DMS114 treated with DMSO at 0.1 percent for 48 hours (cell line): ENCODE results near the gene SPPL2B.

ENCODE experiments used
- DNase-seq: peaks from one replicate; lab custom pipeline; 2025; ENCODE audit not compliant: unreplicated experiment; lab: John Stamatoyannopoulos, UW

SPPL2B gene

DNA sequence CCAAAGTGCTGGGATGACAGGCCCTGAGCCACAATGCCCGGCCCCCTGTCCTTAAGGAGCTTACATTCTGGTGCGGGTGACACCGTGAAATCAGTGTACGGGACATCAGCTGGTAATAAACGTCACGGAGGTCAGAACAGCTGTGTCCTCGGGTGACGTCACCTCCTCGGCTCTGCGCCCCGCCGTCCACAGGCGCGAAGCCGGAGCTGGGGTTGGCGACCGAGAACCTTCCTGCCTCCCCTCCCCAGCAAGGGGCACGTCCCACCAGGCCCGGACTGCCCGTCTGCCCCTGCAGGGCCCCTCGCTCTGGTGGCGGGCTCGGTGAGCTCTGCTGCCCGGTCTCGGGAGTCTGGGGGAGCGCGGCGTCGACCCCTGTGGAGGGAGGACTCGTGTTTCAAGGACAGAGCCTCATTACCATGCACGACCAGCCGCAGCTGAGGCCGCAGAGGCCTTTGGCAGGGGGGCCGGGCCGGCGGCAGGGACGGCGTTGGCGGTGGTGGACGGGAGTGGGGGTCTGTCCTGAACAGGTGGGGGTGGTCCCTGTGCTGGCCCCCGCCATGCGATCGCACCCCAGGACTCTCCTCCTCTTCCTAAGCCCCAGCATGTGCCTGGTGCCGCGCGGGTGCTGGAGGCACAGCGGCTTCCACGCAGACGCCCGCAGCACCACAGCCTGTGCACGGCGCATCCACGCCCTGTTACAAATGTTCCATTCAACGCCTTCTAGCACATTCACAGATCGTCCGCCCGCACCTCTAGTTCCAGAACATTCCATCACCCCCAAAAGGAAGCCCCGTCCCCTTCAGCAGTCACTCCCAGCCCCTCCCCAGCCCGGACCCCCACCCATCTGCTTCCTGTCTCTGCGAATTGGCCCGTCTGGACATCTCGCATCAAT lies 25.9 kb upstream of the SPPL2B start:
- DNase-seq = no peak

DNA sequence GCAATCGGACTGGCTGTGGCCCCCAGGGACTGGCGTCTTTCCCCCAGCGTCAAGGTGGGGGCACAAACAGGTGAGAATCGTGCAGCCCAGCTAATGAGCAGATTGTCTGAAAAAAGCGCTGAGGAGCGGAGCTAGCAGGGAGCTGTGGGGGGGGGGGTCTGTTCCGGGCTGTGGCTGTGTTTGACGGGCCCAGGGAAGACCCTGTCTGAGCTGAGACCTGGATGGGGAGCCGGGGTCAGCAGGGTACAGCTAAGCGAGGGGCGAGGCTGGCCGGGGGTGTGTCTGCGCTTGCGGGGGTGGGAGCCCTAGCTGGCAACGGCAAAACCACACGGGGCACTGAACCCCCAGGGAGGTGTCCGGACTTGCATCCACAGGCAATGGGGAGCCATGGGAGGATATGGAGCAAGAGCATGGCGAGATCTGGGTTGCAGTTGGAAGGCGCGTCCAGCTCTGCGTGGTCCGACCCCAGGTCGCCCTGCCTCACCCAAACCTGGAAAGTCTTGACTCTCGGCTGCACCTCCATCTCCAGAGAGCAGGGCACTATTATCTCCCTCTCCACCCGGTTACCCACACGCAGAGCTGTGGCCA lies 25.2 kb upstream of the SPPL2B start:
- DNase-seq = no peak

DNA sequence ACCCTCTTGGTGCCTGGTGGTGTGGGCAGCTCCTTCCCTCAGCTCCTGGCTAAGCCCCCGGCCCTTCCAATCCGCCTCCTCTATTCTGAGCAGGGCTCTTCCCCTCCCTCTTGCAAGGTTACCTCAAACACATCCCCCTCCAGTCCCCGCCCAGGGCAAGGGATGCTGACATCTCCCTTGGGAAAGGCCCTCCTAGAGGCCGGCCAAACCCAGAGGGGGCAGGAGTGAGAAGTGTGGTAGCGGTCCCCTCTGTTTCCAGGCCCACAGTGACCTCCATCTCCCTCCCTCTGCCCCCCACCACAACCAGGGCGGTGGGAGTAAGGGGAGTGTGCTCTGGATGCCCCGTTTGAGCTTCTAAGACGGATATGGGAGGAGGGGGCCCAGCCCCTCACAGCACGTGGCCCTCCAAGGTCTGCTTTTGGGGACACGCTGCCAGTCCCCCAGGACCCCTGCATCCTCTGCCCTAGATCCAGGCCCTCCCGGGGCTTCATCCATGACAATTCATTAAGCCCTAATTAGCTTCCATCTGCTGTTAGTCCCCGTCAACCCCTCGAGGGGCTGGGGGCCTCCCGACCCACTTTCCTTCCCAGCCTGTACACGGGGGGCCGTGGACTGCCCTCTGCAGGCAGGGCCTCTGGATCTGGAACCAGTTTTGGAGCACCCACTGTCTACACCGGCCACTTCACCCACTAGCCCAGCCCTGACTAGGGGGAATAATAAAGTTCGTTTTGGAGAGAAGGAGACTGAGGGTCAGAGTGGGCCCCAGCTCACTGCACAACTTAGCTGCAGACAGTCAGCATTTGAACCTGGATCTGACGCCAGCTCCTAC lies 22.8 kb upstream of the SPPL2B start:
- no peak for DNase-seq

DNA sequence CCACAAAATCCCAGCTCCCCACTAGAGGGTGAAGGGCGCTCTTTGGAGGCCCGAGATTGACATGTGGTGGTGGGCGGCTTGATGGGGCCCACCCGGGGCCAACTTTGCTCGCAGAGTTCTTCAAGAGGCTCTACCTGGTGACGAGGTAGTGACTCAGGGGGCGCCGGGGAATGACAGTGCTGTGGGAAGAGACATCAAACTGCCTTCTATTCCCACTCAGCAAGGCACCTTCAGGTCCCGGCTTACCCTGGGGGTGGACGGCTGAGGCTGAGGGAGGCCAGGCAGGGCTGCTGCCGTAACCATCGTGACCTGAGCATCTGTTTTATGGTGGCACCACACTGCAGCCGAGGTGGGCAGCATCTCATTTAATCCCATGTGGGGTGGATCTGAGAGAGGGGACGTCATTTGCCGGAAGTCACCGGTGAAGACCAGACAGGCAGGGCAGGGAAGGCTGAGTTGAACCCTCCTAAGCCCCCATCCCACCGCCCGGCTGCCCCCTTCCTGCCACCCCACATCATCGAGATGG lies 22.1 kb upstream of the SPPL2B start:
- no peak for DNase-seq

DNA sequence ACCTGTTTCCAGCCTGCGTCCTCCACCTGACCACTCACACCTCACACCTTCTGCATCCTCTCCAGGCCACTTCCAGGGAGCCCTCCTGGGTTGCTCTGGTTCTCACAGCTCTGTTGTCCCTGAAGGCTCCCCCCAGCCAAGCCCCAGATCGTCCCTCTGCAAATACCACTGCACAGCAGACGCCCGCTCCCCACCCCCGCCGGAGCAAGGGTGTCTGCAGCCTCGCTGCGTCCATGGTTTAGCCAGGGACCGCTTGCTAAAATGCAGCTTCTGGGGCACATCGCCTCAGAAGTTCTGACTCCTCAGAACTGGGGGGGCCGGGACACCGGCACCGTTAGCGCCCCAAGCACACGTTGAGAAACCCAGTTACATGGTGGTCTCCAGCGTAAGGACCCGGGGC lies 21.5 kb upstream of the SPPL2B start:
- DNase-seq = no peak

DNA sequence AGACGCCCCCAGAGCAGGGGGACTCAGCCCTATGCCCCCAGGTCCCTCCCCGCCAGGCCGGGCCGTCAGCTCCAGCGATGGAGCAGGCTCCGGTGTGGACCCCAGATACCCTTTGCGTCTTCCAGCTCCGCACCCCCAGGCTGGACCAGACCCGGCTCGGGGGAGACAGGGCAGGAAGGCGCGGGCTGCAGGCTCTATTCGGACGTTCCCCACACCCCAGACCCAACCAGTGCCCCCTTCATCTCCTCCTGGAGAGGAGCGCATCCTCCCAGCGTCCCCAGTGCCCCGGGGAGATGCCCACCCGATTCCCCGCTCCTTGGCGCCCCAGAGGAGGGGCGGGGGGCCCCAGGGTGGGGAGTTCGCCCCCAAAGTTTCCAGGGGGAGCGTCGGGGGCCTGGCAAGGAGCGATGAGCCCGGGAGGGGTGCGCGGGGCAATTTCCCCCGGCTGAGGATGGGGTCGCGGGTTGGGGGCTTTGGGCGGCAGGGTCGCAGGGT lies 20.9 kb upstream of the SPPL2B start:
- DNase-seq = no peak

DNA sequence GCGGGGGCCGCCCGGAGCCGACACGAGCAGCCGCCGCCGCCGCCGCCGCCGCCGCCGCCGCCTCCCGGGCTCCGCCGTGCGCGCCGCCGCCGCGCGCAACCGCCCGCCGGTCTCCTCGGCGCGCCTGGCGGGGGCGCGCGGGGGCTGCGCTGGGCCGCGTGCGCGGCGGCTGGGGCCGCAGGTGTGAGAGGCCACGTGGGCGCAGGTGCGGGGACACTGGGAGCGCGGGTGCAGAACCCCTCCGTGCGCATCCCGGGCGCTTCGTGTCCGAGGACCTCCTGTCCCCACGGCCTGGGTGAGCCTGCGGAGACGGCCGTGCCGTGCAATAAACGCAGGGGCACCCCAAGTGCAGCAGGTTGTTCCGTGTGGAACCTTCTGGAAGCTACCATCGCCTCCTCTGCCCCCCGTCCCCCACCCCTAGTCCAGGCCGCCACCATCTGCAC lies 20.3 kb upstream of the SPPL2B start, which contains the start of gene LINGO3:
Gene LINGO3 (minus strand): TSS at position 41 of the 443 bp plus-strand sequence. CDS start 16,378 bp downstream, outside the sequence.
- DNase-seq = no peak

DNA sequence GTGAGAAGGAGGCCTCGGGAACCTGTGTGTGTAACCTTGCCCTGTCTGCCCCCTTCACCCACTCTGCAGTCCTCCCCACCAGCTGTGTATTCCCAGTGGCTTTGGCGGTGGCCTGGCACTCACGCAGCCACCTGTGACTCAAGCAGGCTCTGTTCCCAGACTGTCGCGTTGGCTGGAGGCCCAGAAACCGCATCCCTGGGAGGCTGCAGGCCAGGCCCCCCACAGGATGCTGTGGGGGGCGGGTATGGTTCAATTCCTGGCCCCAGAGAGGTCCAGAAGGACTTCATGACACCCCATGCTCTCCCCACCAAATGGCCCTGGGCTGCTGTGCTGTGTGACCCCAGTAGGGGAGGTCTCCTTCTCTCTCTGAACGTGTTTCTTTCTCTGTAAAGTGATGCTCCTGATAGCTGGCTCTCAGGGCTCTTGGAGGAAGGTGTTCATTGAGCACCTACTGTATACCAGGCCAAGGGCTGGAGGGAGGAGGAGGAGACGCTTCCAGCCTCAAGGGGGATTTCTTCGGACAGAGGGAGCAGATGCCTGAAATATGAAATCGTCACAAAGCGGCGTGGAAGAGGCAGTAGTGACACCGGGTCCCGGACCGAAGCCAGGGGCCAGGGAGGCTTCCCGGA lies 18.6 kb upstream of the SPPL2B start:
- DNase-seq = no peak

DNA sequence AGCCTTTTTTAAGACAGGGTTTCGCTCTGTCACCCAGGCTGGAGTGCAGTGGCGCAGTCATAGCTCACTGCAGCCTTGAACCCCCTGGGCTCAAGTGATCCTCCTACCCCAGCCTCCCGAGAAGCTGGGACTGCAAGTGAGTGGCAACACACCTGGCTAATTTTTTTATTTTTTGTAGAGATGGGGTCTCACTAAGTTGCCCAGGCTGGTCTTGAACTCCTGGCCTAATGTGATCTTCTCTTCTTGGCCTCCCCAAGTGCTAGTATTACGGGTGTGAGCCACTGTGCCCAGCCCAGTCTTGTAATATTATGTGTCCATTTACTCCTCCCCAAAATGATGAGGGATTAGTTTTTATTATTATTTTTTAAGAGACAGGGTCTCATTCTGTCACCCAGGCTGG lies 17.4 kb upstream of the SPPL2B start:
- DNase-seq = no peak

DNA sequence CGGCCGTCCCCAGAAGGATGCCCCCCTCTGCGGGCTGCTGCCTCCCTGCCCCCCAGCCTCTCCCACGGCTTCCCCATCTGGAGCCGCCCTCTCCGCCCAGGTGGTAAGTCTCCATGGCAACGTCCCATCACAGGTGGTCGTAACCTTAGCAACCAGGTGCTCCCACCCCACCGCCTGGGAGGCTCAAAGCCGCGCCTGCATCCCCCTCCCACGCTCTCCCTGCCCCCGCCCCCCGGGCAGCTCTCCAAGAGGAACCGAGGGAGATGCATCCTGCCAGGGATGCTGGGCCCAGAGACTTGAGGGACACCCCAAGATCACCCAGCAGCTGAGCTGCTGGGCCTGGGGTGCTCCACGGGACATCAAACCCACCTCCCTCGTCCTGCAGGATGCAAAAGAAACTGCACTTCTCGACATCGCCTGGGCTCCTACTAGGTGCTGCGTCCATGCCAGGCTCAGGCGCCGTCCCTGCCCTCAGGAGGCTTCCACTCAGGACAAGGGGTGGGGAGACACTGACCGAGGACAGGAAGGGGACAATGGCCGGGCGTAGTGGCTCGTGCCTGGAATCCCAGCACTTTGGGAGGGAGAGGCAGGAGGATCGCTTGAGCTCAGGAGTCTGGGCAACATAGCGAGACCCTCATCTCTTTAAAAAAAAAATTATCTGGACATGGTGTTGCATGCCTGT lies 15.5 kb upstream of the SPPL2B start:
- no peak for DNase-seq

DNA sequence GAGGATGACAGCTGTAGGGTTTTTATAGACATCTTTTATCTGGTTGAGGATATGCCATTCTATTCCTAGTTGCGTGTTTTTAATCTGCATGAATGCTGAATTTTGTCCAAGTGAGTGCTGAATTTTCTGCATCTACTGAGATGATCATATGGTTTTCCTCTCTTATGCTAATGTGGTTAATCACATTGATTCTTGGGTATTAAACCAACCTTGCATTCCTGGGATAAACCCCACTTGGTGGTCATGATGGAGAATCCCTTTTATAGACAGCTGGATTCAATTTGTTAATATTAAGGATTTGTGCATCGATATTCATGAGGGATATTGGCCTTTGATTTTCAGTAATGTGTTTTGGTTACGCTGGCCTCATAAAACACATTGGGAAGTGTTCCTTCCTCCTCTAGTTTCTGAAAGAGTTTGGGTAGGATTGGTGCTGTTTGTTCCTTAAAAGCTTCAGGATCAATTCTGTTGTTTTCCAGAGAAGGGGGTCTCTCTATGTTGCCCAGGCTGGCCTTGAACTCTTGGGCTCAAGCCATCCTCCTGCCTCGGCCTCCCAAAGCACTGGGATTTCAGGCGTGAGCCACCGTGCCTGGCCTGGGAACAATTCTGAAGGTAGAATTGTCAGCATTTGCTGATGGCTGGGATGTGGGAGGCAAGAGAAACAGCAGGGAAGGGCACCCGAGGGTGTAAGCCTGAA lies 13.2 kb upstream of the SPPL2B start:
- no peak for DNase-seq

DNA sequence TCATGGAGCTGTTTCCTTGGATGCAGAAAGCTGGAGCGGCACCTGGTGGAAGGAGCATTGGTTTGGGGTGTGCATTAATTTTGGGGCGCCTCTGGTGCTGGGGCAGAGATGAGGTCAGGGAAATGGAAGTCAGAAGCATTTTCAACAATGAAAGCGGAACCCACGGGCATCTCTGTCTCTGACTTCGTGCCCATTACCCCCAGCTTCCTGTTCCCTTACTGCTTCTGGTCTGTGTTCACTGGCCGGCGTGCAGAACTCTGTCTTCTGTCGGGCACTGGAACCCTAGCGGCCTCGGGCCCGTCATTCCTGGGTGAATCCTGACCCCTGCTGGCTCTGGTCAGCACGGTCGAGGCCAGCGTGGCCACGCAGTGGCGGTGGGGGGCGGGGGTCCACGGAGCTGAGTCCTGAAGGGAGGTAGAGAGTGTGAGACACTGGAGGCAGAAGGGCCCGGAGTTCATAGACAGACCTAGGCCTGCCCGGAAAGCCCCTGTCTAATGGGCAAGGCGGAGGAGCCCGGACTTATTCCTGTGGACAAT lies 12.6 kb upstream of the SPPL2B start:
- DNase-seq = no peak

DNA sequence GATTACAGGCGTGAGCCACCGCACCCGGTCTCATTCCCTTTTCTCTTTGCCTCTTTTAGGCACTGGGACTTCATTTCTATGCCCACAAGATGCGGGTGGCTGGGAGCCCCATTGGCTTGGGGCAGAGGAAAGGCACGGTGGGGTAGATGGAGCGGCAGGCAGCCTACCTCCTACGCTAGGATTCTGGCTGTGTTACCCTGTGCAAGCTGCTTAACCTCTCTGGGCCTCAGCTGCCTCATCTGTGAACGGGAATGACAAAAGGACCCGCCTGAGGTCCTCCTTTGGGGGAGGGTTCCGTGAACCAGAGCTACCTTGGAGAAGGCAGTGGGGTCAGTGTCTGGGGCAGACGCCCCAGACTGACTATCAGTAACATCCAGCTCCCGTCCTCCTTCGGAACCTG lies 11.2 kb upstream of the SPPL2B start:
- no peak for DNase-seq

DNA sequence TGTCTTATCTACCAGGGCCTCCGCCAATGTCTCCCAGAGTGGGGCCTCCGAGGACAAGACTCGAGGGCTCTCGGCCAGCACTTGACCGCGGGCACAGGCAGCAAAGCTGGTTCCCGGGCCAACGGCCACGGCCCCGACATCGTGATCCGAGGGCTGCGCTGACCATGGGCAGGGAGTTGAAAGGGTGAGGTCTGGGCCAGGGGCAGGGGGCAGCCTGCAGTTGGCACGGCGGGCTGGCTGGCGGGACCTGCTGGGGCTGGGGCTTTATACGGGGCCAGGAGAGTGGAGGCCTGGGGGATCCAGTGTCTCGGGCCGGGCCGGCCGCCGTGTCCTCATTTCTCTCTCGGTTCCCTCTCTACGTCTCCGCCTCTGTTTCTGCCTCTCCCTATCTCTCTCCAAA lies 10.7 kb upstream of the SPPL2B start:
- no peak for DNase-seq

DNA sequence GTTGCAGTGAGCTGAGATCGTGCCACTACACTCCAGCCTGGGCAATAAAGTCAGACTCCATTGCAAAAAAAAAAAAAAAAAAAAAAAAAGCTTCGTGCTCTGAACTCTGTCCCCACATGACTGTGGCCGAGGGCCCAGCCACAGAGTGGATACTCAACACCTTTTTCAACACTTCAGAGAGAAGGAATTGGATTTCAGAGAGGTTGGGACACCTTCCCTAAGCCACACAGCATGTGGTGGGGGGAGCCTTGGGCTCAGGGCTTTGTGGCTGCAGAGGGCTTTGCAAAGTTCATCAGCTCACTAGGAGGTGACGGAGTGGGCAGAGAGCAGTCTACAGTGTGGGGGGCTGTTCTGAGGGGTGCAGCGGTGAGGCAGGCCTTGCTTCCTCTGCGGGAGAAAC lies 9.6 kb upstream of the SPPL2B start:
- no peak for DNase-seq

DNA sequence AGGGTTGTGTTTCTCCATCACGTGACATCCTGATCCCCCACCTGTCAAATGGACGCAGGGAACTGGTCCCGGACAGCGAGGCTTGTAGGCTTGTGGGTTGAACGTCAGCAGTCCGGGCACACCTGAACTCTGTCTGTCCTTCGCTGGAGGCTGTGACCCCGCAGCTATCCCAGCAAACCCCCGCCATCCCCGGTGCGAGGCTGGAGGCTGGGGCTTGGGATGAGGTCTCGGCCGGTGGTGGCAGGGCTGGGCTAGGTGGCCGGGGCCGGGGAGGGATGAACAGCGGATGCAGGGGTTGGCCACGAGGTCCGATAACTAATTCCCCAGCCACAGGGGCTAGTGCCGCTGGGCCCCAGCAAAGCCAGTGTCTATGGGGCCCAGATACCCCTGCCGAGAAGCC lies 8.9 kb upstream of the SPPL2B start:
- no peak for DNase-seq

DNA sequence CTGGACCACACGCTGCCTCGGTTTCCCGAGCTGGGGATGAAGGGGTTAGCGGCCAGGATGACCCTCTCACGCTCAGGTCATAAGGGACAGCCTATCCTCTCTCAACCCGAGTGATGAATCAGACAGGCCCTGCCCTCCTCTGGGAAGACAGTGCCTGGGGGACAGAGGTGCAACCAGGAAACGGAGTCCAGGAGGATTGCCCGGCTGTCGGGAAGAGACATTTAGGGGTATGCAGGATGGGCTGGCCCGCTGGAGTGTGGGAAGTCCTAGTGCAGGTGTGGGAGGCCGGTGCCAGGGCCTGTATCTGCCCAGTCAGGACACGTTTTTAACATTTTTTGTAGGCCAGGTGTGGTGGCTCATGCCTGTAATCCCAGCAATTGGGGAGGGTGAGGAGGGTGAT lies 8.4 kb upstream of the SPPL2B start:
- DNase-seq = no peak

DNA sequence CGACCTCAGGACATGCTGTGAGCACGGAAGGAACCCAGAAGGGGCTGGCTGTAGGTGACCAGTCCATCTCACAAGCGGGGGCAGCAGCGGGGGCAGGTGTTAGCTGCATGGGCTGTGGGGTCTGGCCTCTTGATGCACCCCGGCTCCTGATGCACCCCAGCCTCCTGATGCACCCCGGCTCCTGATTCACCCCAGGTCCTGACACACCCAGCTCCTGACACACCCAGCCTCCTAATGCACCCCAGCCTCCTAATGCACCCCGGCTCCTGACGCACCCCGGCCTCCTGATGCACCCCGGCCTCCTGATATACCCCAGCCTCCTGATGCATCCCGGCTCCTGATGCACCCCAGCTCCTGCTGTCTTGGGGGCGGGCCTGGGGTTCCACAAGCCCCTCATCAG lies 7.5 kb upstream of the SPPL2B start:
- DNase-seq = no peak

DNA sequence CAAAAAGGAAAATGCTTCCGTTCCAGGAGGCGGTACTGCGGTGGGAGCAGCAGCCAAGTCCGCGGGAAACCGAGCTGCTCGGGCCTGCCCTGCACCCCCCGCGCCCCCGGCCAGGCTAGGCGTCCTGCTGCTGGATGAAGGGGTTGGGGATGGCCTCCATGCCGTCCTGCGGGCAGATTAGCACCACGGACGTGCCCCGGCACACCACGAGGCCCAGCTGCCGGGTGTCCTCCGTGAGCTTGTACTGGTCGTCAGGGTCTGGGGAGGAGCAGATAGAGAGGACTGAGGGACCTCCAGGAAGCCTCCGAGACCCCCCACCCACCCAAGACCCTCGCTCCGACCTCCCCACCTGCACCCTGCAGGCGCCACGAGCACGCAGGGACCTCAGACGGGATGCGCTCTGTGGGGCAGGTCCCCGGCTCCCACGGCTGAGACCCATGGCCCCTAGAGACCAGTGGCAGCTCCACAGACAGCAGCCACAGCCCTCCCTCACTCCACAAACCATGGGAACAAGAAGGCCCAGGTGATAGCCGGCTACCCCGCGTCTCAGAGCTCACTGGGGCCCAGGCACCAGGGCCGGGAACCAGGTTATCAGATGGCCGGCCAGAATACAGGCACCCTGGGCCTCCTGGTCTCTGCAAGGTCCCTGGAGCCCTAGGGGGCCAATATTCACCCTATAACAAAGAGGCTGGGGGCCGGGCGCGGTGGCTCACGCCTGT lies 6.8 kb upstream of the SPPL2B start:
- DNase-seq = no peak
